Liver (tissue), 9 donors: Measurements from ENCODE around the gene KLF5. TPM values are rescaled to one million over a fixed set of nuclear protein-coding genes. Genes with fewer than 3 reads are reported as not detected.
"Not testable (repeated sequence)": the region's sequence is repeated elsewhere in the genome, so short reads cannot be mapped to it uniquely, and the experiment has no call there.

Experiments used
- DNase-seq: peaks from one replicate; pipeline ENCODE4 v3.0.0-alpha.2; 2017; ENCODE audit warnings: low spot score
- H3K27ac ChIP-seq, 2 donors: one replicate each; pipeline ENCODE4 v1.7.0; 2013; ENCODE audit warnings: inconsistent platforms in 2 of 2, low read length in 2 of 2, control low read depth in 1 of 2, low read depth in 1 of 2, mild to moderate bottlenecking in 1 of 2
- H3K27me3 ChIP-seq, 4 donors: one replicate each; pipeline versions ENCODE4 v1.6.1 to v1.7.0; 2013; ENCODE audit warnings: low read length in 3 of 4, inconsistent platforms in 1 of 4, mild to moderate bottlenecking in 1 of 4, moderate library complexity in 1 of 4; ENCODE audit not compliant: control insufficient read depth in 4 of 4, insufficient read depth in 4 of 4
- H3K36me3 ChIP-seq, 4 donors: one replicate each; pipeline versions ENCODE4 v1.6.1 to v1.7.0; 2013; ENCODE audit warnings: low read length in 3 of 4, mild to moderate bottlenecking in 3 of 4, low read depth in 1 of 4, moderate library complexity in 1 of 4; ENCODE audit not compliant: control insufficient read depth in 4 of 4, insufficient read depth in 3 of 4
- H3K4me1 ChIP-seq, 4 donors: one replicate each; pipeline versions ENCODE4 v1.6.1 to v1.7.0; 2013; ENCODE audit warnings: low read length in 3 of 4, mild to moderate bottlenecking in 3 of 4, moderate library complexity in 1 of 4; ENCODE audit not compliant: control insufficient read depth in 4 of 4, insufficient read depth in 4 of 4
- H3K4me3 ChIP-seq, 3 donors: one replicate each; pipeline versions ENCODE4 v1.6.1 to v1.7.0; 2013; ENCODE audit warnings: low read length in 3 of 3, control low read depth in 1 of 3, low read depth in 1 of 3, mild to moderate bottlenecking in 1 of 3
- H3K9ac ChIP-seq, 2 donors: one replicate each; pipeline ENCODE4 v1.7.0; 2013; ENCODE audit warnings: low read length in 2 of 2, mild to moderate bottlenecking in 2 of 2, moderate library complexity in 2 of 2, control low read depth in 1 of 2, low read depth in 1 of 2
- H3K9me3 ChIP-seq, 4 donors: one replicate each; pipeline versions ENCODE4 v1.6.1 to v1.7.0; 2013; ENCODE audit warnings: low read length in 3 of 4; ENCODE audit not compliant: control insufficient read depth in 4 of 4
- FOXA1 ChIP-seq: IDR thresholded peaks from 2 replicates; pipeline ENCODE4 v1.6.1; 2016; ENCODE audit warnings: antibody characterized with exemption
- FOXA2 ChIP-seq: IDR thresholded peaks from 2 replicates; pipeline ENCODE4 v1.6.1; 2016; ENCODE audit warnings: antibody characterized with exemption
- JUND ChIP-seq, 2 donors: IDR thresholded peaks; 2 replicates each; pipeline ENCODE4 v1.6.1; 2016; ENCODE audit warnings: antibody characterized with exemption in 2 of 2
- NR2F2 ChIP-seq: IDR thresholded peaks from 2 replicates; pipeline ENCODE4 v1.6.1; 2016; ENCODE audit warnings: antibody characterized with exemption
- RAD21 ChIP-seq, 2 donors: IDR thresholded peaks; 2 replicates each; pipeline ENCODE4 v1.6.1; 2016; ENCODE audit warnings: antibody characterized with exemption in 2 of 2, mild to moderate bottlenecking in 2 of 2
- RXRA ChIP-seq, 2 donors: IDR thresholded peaks; 2 replicates each; pipeline ENCODE4 v1.6.1; 2017 to 2018; ENCODE audit warnings: antibody characterized with exemption in 2 of 2, mild to moderate bottlenecking in 1 of 2
- WGBS: extraction: QIAGEN DNeasy Blood & Tissue Kit; methylation state at CpG from one replicate; pipeline ENCODE4 v1.1.7; 2013; 5-methylcytosine and 5-hydroxymethylcytosine counted together
- polyA plus RNA-seq, 2 donors: library from polyadenylated mRNA; stranded (reverse) in 1 of 2; unstranded in 1 of 2; fragments of 200-250 nt in 1 of 2; fragments of >200 nt in 1 of 2; fragmentation: Nextera tagmentation in 1 of 2; extraction: Ambion mirVana in 1 of 2; gene quantifications; one replicate each; pipeline versions ENCODE4 v1.2.1 to v1.2.3, GENCODE V29; 2013 to 2015
- total RNA-seq, 2 donors: library from RNA; depleted of rRNA; stranded (reverse); fragments of >200 nt; gene quantifications; one replicate each; pipeline ENCODE4 v1.2.3, GENCODE V29; 2014
- TF ChIP-seq, protein P1 (sequence below): fragments of 150-350 bp; IDR thresholded peaks from 2 replicates; pipeline ENCODE4 v1.5.1; 2017; ENCODE audit warnings: improper control_type of control experiment, low read depth, low read length; ENCODE audit not compliant: missing input control
- TF ChIP-seq, protein P2 (sequence below): IDR thresholded peaks from 2 replicates; pipeline ENCODE4 v1.6.1; 2016; ENCODE audit warnings: antibody characterized with exemption
- TF ChIP-seq, protein P3 (sequence below): IDR thresholded peaks from 2 replicates; pipeline ENCODE4 v1.6.1; 2016; ENCODE audit warnings: antibody characterized with exemption
- donor health status: healthy.
- donor health status: healthy.
- donor health status: healthy.
- donor health status: healthy.
- donor health status: healthy.

Gene KLF5
- total and polyA plus RNA-seq, 4 donors, result 0.25 to 0.61 (median 0.36) TPM

DNA sequence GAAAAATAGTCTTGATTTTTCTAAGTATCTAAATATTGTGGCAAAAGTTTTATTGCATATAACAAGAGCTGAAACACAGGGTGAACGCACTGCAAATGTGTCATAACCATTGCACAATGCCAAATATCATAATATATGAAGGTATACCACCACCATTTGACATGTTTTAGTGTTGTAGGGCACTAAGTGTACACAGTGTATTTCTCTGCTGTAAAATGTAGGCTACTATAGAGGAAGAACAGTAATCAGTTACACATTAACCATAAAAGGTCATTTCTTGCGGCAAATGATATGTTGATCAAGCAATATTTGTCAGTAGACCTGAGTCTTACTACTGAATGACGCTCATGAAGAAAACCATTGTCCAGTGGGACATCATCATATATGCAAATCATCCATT is 18.3 kb upstream of the KLF5 start:
- WGBS, result 47% methylated on average over 3 of the region's 3 CpGs
- H3K9ac ChIP-seq, result no peak overlapping the region
- H3K27ac ChIP-seq, result no peak overlapping the region
- no peak overlapping the region for H3K4me3 ChIP-seq
- no peaks in the 10 kb centered on the region for H3K27me3 ChIP-seq
- peaks cover 0 to 3% (median 0%) of the 10 kb centered on the region in 4 donors for H3K4me1 ChIP-seq
- DNase-seq, result no peak
- H3K36me3 ChIP-seq, result no peaks in the 10 kb centered on the region
- no peaks in the 10 kb centered on the region for H3K9me3 ChIP-seq
- TF ChIP-seq, protein P1, sequence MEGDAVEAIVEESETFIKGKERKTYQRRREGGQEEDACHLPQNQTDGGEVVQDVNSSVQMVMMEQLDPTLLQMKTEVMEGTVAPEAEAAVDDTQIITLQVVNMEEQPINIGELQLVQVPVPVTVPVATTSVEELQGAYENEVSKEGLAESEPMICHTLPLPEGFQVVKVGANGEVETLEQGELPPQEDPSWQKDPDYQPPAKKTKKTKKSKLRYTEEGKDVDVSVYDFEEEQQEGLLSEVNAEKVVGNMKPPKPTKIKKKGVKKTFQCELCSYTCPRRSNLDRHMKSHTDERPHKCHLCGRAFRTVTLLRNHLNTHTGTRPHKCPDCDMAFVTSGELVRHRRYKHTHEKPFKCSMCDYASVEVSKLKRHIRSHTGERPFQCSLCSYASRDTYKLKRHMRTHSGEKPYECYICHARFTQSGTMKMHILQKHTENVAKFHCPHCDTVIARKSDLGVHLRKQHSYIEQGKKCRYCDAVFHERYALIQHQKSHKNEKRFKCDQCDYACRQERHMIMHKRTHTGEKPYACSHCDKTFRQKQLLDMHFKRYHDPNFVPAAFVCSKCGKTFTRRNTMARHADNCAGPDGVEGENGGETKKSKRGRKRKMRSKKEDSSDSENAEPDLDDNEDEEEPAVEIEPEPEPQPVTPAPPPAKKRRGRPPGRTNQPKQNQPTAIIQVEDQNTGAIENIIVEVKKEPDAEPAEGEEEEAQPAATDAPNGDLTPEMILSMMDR, result no peak
- TF ChIP-seq, protein P2, sequence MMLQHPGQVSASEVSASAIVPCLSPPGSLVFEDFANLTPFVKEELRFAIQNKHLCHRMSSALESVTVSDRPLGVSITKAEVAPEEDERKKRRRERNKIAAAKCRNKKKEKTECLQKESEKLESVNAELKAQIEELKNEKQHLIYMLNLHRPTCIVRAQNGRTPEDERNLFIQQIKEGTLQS, result no peak
- TF ChIP-seq JUND (IDR thresholded peaks at IDR 0.05), result no peak
- no peak for TF ChIP-seq FOXA2

DNA sequence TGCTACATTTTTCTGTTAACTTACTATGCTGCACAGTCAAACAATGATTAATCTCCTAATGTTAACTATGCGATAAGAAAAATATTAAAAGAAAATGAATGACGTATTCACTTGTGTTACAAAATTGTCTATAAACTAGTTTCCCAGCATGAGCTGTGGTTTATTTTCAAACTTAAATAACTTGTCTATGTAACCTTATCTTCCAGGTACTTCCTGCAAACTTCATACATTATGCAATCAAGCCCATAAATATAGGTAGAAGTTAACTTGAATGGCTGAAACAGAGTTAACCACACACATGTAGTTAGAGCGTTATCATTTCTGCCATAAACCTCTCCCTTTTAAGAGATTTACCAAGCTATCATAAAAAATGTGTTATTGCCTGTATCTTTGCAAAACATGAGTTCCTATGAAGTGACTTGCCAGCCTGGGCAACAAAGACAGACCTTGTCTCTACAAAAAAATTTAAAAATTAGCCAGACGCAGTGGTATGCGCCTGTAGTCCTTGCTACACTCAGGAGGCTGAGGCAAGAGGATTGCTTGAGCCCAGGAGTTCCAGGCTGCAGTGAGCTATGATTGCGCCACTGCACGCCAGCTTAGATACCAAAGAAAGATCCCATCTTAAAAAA is 17.7 kb upstream of the KLF5 start:
- peaks cover 0 to 3% (median 0%) of the 10 kb centered on the region in 4 donors for H3K4me1 ChIP-seq
- H3K9me3 ChIP-seq, result no peaks in the 10 kb centered on the region
- H3K4me3 ChIP-seq, result no peak overlapping the region
- no peak for DNase-seq
- no peak for TF ChIP-seq RXRA (IDR thresholded peaks at IDR 0.05)
- no peak for TF ChIP-seq FOXA1
- no peak for TF ChIP-seq JUND (IDR thresholded peaks at IDR 0.05)
- no peak overlapping the region for H3K9ac ChIP-seq
- H3K27me3 ChIP-seq, result no peaks in the 10 kb centered on the region
- WGBS, result 82% methylated on average over 7 of the region's 7 CpGs
- H3K36me3 ChIP-seq, result no peaks in the 10 kb centered on the region
- H3K27ac ChIP-seq, result no peak overlapping the region

DNA sequence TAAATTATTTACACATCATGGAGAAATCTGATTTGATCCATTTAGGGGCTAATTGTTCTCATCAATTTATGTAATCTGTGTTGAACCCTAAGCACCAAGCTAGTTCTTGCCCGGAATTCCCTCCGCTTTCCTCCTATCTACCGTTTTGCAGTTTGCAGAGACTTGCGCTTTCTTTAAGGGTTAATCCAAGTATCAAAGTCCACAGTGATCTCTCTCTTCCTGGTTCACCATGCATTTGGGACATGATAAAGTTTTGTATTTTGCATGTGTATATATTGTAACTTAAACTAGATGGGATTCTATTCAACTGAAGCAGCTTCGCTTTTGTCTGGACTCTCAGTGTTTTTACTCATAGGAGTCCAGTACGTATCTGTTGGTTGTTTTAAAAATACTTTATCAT is 13.8 kb upstream of the KLF5 start:
- peaks cover 0 to 3% (median 0%) of the 10 kb centered on the region in 4 donors for H3K4me1 ChIP-seq
- 84% methylated on average over 6 of the region's 6 CpGs for WGBS
- no peak overlapping the region for H3K4me3 ChIP-seq
- no peak overlapping the region for H3K27ac ChIP-seq
- H3K27me3 ChIP-seq, result no peaks in the 10 kb centered on the region
- DNase-seq, result no peak
- no peak for TF ChIP-seq RAD21 (IDR thresholded peaks at IDR 0.05)
- TF ChIP-seq, protein P3, sequence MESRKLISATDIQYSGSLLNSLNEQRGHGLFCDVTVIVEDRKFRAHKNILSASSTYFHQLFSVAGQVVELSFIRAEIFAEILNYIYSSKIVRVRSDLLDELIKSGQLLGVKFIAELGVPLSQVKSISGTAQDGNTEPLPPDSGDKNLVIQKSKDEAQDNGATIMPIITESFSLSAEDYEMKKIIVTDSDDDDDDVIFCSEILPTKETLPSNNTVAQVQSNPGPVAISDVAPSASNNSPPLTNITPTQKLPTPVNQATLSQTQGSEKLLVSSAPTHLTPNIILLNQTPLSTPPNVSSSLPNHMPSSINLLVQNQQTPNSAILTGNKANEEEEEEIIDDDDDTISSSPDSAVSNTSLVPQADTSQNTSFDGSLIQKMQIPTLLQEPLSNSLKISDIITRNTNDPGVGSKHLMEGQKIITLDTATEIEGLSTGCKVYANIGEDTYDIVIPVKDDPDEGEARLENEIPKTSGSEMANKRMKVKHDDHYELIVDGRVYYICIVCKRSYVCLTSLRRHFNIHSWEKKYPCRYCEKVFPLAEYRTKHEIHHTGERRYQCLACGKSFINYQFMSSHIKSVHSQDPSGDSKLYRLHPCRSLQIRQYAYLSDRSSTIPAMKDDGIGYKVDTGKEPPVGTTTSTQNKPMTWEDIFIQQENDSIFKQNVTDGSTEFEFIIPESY, result no peak
- TF ChIP-seq NR2F2, result no peak
- no peaks in the 10 kb centered on the region for H3K9me3 ChIP-seq
- no peak overlapping the region for H3K9ac ChIP-seq
- no peaks in the 10 kb centered on the region for H3K36me3 ChIP-seq

DNA sequence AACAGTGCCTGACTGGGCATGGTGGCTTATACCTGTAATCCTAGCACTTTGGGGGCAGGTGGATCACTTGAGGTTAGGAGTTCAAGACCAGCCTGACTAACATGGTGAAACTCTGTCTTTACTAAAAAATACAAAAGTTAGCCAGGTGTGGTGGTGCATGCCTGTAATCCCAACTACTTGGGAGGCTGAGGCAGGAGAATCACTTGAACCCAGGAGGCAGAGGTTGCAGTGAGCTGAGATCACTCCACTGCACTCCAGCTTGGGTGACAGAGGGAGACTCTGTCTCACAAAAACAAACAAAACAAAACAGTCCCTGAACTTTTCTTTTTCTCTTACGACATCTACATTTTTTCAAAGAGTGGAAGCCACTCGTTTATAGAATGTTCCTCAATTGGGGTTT is 10.2 kb upstream of the KLF5 start:
- WGBS, result 67% methylated on average over 2 of the region's 2 CpGs
- not testable (repeated sequence) for H3K9me3 ChIP-seq, H3K27me3 ChIP-seq, H3K9ac ChIP-seq, H3K36me3 ChIP-seq, DNase-seq, H3K27ac ChIP-seq, H3K4me3 ChIP-seq, H3K4me1 ChIP-seq
